NCI-H146 (cell line): ENCODE measurements around the gene IGSF21.

ENCODE experiments used
- DNase-seq: peaks from one replicate; lab custom pipeline; 2025; lab: John Stamatoyannopoulos, UW

Gene IGSF21

DNA sequence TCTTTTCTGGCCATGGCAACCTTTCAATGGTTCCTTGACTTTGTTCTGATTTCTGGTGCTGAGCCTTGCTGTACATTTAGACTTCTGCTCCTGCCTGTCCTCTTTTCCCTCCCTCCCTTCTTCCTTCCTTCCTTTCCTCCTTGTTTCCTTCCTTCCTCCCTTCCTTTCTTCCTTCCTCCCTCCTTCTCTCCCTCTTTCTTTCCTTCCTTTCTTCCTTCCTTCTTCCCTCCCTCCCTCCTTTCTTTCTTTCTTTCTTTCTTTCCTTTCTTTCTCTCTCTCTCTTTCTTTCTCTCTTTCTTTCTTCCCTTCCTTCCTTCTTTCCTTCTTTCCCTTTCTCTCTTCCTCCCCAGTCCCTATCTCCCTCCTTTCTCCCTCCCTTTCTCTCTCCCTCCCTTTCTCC is 10.4 kb upstream of the IGSF21 start:
- no peak for DNase-seq

DNA sequence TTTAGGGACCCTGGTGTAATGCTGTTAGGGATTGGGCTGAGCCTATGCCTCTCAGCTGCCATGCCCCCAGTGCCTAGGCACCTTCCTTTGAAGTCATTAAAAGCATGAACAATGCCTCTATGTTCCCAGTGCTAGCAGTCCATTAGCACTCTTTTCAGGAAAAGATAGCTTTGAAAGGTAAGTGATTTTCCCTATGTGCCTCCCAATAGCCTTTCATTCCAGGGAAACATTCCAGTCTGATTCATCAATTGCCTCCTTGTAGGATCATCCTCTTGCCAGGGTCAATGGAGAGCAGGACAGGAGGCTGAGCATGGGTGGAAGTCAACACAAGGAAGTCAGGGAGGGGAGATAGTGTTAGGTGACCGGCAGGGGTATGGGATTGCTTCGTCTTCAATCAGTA is 8.6 kb upstream of the IGSF21 start:
- no peak for DNase-seq

GRCh38 chr1:18100060-18100459 is 7.5 kb upstream of the IGSF21 start:
- no peak for DNase-seq

DNA sequence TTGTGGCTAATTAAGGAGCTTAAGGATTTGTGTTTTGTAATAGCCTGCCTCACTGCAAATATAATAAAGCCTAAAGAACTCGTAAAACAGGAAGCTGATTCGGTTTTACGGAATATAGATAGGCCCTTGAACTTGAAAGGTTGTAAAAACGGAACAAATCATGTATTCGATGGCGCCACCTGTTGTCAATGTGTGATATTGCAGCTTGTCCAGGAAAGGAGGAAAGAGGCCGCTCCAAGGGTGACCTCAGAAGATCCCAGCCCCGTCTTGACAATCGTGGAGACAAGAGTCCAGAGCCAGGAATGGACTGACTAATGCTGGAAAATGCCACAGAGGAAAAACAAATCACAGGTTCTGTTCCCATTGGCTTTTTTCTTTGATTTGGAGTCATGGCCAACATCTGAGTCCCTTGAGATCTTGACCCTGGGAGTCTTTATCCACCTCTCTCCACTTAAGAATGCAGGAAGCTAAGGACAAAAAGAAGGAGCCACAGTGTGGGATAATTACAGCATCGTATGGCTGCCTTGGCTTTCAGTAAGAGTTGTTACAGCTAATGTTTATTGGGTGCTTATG is 7.0 kb upstream of the IGSF21 start:
- peak; percentile 1 for DNase-seq

DNA sequence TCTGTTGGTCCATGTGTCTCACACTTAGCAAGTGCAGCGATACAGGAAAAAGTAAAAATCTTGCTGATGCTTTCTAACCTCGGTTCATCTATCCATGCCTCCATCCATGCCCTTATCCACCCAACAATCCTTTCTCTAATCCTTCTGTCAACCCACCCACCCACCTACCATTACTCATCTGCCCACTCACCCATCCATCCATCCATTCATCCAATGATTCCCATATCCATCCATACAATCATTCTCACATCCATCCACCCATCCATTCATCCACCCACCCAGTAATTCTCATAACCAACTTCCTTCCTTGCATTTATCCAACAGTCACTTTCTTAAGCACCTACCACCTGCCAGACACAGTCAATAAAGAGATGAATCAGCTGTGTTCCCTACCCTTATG is 6.1 kb upstream of the IGSF21 start:
- DNase-seq: no peak

DNA sequence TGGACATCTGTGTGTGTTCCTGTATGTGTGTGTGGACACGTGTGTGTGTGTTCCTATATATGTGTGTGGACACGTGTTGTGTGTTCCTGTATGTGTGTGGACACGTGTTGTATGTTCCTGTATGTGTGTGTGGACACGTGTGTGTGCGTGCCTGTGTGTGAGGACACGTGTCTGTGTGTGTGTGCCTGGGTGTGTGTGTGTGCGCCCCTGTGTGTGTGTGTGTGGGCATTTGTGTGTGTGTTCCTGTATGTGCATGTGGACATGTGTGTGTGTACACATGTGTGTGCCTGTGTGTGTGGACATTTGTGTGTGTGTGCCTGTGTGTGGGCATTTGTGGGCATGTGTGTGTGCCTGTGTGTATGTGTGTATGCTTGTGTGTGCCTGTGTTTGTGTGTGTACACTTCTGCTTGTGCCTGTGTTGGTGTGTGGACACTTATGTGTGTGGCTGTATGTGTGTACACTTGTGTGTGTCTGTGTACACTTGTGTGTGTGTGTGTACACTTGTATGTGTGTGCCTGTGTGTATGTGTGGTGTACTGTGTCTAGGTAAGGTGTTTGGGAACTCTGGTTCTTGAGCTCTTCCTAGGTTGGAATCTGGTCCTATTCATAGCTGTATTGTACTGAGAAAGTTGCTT is 3.7 kb upstream of the IGSF21 start:
- no peak for DNase-seq

DNA sequence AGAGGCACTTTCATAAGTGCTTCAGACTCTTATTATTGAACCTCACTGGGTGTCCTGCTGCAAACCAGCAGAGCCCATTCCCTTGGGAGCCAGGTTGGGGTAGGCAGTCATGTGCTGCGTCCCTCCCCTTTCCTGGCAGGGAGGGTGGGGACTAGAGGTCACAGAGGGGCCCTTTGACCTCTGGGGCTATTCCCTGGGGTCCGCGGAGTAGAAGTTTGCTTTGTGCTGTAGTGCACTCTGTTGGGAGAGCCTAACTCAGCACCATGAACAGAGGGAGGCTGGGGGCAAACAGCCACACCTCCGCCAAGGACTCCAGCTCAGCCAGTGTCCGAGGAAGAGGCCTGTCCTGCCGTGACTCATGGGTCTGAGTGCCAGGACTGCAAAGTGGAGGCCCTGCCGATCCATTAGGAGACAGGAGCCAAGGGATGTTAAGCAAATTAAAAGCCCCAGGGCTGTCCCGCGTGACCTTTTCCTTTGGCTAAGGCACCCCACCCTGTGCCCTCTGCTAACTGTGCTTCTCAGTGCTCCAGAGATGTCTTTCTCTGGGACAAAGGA is 3.0 kb upstream of the IGSF21 start:
- DNase-seq: no peak

DNA sequence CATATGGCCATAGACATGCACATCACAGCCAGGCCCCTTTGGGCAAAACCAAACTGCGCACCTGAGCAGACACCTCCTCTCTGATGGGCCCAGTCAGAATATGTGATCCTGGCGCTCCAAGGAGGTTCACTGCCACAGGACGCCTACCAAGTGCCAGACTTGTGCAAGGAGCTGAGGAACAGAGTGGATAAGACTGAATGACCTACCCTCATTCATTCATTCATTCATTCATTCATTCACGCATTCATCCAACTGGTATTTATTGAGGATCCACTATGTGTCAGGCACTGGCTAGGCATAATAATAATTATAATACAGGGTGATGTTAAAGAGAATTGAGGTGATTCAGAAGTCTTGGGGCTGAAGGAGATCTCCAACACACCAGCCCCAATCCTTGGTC is 2.4 kb upstream of the IGSF21 start:
- no peak for DNase-seq

DNA sequence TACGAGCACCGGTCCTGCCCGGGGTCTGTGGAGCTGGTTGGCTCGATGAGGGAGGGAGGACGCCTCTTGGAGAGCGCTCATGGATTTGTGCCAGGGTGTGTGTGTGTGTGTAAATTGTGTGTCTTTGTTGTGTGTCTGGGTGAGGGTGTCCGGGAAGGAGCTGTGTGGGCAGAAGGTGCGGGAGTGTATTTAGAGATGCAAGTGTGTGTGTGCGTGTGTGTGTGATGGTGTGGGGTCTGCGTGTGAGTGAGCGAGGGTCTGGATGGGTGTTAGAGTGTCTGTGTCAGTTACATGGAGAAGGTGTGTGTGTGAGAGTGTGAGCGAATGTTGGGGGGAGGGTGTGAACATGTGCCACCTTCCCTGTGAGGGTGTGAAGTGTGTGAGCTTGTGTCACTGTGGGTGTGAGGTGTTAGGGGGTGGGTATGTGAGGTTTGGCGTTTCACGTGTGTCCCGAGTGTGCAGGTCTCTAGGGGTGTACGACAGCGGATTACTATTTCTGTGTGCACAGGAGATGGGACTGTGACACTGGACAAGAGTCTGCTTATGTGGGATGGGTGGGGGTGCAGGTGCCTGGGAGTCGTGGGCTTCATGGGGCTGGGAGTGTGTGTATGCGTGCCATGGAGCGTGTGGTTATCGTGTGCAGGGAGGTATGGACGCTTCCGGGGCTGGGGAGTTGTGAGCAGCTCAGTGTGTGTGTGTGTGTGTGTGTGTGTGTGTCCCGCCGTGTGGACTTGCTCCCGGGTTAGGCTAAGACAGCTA is 880 bp downstream of the IGSF21 start:
- DNase-seq: no peak

GRCh38 chr1:18109058-18109755 is 1.6 kb downstream of the IGSF21 start:
- DNase-seq: no peak

- DNase-seq: no peak
Measured at GRCh38 chr1:18109756-18110597, 2.4 kb downstream of the IGSF21 start.

DNA sequence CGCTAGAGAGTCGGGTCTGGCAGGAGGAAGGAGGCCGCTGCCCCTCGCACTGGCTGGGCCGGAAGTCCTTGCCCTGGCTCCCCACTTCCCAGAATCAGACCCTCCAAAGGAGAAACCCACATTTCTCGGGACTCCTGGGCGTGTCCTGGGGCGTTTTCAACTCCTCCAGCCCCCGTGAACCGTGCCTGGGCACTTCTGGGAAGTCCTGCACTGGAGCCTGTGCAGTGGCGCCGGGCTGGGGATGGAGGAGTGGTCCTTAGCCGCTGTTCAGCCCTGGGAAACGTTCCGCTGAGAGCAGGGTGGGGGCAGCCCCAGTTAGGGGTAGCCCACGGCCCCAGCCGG is 3.0 kb downstream of the IGSF21 start:
- DNase-seq: no peak

DNA sequence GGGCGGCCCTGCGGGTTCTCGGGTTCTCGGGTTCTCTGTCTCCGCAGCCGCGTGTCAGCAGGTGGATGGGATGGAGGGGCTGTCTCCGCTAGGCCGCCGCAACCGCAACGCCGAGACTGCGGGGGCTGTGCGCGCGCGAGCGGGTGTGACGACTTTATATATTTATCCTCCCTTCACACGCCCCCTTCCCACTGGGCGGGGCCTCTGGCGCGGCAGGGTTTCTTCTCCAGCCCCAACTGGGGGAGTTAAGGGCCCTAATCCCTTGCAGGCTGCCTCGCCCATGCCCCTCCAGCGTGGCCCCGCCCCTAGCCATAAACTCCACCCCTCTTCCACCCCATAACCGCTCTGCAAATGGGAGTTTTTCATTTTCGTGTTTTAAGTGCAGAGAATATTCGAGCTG is 3.4 kb downstream of the IGSF21 start:
- DNase-seq: no peak

DNA sequence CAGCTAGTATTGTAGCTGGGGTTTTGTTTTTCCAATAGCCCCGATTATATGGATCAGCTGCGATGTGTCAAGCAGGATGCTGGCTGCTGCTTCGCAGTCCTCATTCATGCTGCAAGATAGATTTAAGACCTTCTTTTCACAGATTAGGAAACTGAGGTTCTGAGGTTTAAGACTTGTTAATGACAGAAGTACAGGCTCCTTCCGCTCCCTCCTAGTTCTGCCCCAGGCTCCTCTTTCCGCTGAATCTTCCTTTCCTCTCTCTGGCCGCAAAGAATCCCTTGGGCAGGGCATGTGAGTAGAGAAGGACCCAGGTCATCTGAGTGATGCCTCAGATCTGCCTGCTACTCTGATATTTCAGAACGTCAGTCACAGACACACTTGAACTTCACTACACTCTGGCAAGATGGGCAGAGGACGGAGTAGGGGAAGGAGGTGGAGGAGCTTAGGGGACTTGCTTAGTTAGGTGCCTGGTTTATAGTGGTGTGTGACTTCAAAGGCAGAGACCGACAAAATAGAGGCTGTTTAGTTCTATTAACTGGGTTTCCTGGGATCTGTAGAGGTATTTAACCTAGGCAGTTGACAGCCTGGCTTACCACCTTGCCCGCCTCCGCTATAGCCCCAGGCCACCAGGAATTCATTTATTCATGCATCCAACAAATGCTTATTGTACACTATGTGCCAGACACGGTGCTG is 4.2 kb downstream of the IGSF21 start:
- DNase-seq: no peak

GRCh38 chr1:18112611-18113010 is 5.0 kb downstream of the IGSF21 start:
- no peak for DNase-seq

GRCh38 chr1:18114726-18115410 is 7.3 kb downstream of the IGSF21 start:
- no peak for DNase-seq

GRCh38 chr1:18116777-18117176 is 9.2 kb downstream of the IGSF21 start:
- no peak for DNase-seq

- no peak for DNase-seq
Measured at GRCh38 chr1:18118078-18118477, 10.5 kb downstream of the IGSF21 start.

DNA sequence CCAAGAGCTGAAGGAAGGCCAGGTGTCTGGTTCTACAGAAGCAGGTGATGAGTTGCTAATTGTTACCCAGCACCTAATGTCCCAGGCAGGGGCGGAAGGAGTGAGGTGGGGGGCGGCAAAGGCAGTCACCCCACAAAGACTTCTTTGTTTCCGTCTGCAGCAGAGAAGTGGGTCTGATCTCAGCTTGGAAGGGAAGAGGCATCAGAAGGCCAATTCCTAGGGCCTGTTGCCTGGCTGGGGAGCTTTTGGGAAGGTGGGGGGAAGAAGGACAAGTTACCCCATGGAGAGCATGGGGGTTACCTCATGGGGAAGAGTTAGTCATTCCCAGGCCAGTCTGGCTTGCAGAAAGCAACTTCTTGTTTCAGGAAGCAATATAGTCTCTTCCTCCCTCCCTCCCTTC is 10.9 kb downstream of the IGSF21 start:
- no peak for DNase-seq

DNA sequence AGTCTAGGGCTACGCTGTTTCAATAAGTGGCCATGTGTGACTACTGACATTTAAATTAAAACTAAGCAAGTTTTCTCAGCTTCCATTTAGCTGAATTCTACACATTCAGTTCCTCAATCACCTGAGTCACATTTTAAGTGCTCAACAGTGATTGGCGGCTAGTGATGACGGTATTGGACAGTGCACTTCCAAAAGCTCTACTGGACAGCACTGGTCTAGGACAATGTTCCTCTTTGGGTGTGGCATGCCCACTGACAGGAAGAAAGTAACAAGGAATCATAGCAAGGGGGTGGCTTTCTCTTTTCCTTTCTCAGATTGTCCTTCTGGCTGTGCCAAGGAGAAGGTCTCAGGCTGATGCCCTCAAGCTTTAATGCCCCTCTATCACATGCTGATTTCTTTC is 11.7 kb downstream of the IGSF21 start:
- DNase-seq: no peak
